DOHH2 (cell line): ENCODE data around the gene EML1.

ENCODE experiments used
- EZH2phosphoT487 ChIP-seq: fragments of 200-600 bp; sonication (generic); IDR thresholded peaks from 2 replicates; pipeline ENCODE4 v1.6.1; 2017; ENCODE audit warnings: borderline replicate concordance, mild to moderate bottlenecking, antibody characterized with exemption, low read length, moderate library complexity, mixed read lengths
- TF ChIP-seq, protein P1 (sequence below): fragments of 200-600 bp; sonication (generic); IDR thresholded peaks from one replicate; pipeline ENCODE4 v1.5.1; 2014; ENCODE audit warnings: antibody characterized with exemption, mild to moderate bottlenecking, low read depth, low read length; ENCODE audit not compliant: poor library complexity, severe bottlenecking

DNA sequence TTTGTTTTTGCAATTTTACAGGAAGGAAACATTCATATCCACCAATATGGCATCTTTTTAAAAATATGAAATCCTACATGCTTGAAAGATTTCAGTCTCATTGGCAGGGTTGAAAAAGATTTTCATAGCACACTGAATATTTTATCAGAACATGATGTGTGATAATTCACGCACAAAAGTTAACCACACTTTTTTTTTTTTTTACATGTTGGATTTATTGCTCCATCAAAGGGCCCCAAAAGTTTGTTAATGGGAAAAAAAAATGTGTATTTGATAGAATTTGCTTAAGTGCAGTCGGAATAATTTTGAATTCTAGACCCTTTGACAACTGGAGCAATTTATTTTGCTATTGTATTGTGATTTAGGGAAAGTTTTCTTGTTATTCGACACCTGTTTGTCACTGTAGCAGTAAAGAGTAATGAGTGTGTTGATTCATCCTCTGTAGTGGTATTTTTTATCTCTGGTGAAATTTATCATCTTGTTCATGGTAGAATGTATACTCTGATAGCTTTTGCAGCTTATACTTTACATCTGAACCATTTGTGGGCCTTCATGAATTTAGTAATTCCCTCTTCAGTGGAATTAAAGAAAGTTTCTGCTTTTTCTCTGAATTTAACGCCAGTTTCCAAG, 1.1 kb downstream of the EML1 start:
- TF ChIP-seq, protein P1, sequence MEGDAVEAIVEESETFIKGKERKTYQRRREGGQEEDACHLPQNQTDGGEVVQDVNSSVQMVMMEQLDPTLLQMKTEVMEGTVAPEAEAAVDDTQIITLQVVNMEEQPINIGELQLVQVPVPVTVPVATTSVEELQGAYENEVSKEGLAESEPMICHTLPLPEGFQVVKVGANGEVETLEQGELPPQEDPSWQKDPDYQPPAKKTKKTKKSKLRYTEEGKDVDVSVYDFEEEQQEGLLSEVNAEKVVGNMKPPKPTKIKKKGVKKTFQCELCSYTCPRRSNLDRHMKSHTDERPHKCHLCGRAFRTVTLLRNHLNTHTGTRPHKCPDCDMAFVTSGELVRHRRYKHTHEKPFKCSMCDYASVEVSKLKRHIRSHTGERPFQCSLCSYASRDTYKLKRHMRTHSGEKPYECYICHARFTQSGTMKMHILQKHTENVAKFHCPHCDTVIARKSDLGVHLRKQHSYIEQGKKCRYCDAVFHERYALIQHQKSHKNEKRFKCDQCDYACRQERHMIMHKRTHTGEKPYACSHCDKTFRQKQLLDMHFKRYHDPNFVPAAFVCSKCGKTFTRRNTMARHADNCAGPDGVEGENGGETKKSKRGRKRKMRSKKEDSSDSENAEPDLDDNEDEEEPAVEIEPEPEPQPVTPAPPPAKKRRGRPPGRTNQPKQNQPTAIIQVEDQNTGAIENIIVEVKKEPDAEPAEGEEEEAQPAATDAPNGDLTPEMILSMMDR: no peak
- no peak for TF ChIP-seq EZH2phosphoT487
